ENCODE results near the gene ADH5. TPM values are rescaled to one million over a fixed set of nuclear protein-coding genes. Genes with fewer than 3 reads are reported as not detected.

The ADH5 gene
- 54.5 and 66.5 TPM in 2 replicates for total RNA-seq (2013; cell fraction: nucleolus; rRNA removed)
- total RNA-seq (2014; rRNA removed) (48.5 and 68.2 TPM in 2 replicates), total RNA-seq (2014; rRNA removed; fragmentation: Illumina TruSeq; extraction: Trizol) (75.7 and 77.5 TPM in 2 replicates), total RNA-seq (2021) (94.4 and 101 TPM in 2 replicates), polyA plus RNA-seq (2011; rRNA removed) (159 and 222 TPM in 2 replicates), polyA plus RNA-seq (2014; fragmentation: Illumina TruSeq; extraction: Trizol) (80.6 and 100 TPM in 2 replicates), polyA plus RNA-seq (2014; fragmentation: Nextera tagmentation; extraction: Ambion mirVana) (100 to 1,000 TPM in 1 of 2 experiments, 10 to 100 TPM in 1; 96.3 to 134 TPM), polyA plus RNA-seq (2014; rRNA removed) (75.7 and 78.1 TPM in 2 replicates), polyA plus RNA-seq (2016; fragmentation: Nextera tagmentation; extraction: Ambion mirVana) (100 to 1,000 TPM; 136 to 138 TPM), polyA minus RNA-seq (2011; rRNA and poly(A)+ RNA removed) (81.9 and 87.8 TPM in 2 replicates), Bru-seq, nascent RNA (percentile 91 among the genes with signal in this experiment), BruChase-seq, experiment 1, labeled RNA remaining after a 6-hour chase (percentile 87 among the genes with signal in this experiment), BruChase-seq, experiment 2, labeled RNA remaining after a 2-hour chase (percentile 83 among the genes with signal in this experiment)
- polyA plus RNA-seq (2011; ENCODE audit: low read depth), result 61.6 TPM
- polyA plus RNA-seq (2011; cell fraction: cytosol; rRNA removed), result 66.4 and 79.4 TPM in 2 replicates
- polyA plus RNA-seq (2011; cell fraction: nucleus; rRNA removed), result 57.6 and 76.8 TPM in 2 replicates
- 70.7 and 71.6 TPM in 2 replicates for polyA plus RNA-seq (2012)
- 16.4 and 31.2 TPM in 2 replicates for polyA minus RNA-seq (2011; cell fraction: cytosol; rRNA and poly(A)+ RNA removed)
- 26.2 and 37.0 TPM in 2 replicates for polyA minus RNA-seq (2011; cell fraction: nucleus; rRNA and poly(A)+ RNA removed)
- long read RNA-seq, experiment 1, transcript ADH5-201 (9 exons, 2,615 nt), result major isoform, 86 of 96 reads
- long read RNA-seq, experiment 1, partial matches to known transcripts, result 8 of 96 reads
- long read RNA-seq, experiment 1, other reads (novel, unspliced or antisense), result 2 of 96 reads
- long read RNA-seq, experiment 2, transcript ADH5-201 (9 exons, 2,615 nt), result major isoform, 616 of 669 reads
- long read RNA-seq, experiment 2, partial matches to known transcripts, result 32 of 669 reads
- long read RNA-seq, experiment 2, other reads (novel, unspliced or antisense), result 18 of 669 reads

DNA sequence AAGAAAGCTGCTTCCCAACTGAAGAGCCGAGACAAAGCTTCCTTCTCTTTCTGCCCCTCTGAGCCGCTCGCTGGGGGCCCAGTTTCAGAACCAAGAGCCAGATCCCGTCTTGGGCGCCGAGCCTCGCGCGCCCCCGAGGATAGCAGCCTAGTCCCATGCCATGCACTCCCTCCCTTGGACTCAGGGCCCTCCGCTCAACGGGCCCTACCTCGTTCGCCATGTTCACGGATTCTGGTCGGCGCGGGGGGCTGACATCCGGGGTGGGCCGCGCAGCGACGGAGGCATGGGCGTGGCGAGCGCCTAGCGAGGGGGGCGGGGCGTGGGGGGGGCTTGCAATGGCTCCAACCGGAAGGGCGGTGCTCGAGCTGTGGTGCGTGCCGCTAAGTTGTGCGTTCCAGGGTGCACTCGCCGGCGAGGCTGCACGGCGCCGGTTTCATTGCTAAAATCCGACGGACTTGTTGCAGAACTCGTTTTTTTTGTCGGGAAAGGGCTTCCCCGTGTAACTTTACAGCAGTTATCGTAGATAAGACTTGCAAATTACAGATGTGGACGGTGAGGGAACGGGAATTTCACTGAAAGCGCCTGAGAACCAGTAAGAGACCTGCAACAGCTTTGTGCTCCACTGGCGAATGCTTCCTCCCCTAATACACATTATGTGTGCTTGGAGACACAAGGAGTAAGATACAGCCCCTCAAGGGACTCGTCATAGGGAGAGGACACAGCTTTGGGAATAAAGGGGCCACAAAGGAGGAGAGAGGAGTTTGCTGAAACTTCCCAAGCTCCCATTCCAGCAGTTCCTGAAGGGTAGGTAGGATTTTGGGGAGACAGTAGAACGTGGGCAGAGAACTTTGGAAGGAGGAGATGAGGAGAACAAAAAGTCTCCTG is at the start of gene ADH5:
TSS of gene ADH5 (minus strand) at position 308 of the 885 bp plus-strand sequence. CDS start at position 220, 88 bp downstream.
- WGBS (ENCODE audit: insufficient coverage, insufficient replicate concordance, low lambda C conversion rate, missing lambda C conversion rate), result under 1% methylated on average over 51 of the region's 53 CpGs
- peaks cover 23% of the 10 kb centered on the region for H3K79me2 ChIP-seq (ENCODE audit: control insufficient read depth, insufficient read depth, low read length)
- in situ Hi-C loops (cut with MboI), result loop anchor here (25.0 kb wide), 1 partner anchor 849 kb away; the partner anchor contains the start of gene DNAJB14
- H3K4me1 ChIP-seq (ENCODE audit: control insufficient read depth, insufficient read depth, low read length), result no peaks in the 10 kb centered on the region
- H3K4me3 ChIP-seq, result peak within 1 kb of the TSS; percentile 90
- no peaks in the 10 kb centered on the region for H3K27me3 ChIP-seq (replicated peaks in 1 of 2; ENCODE audit: control insufficient read depth in 2 of 2, insufficient read depth in 2 of 2, low read length in 1 of 2)
- CTCF ChIA-PET, result interaction anchor here (0.6 to 4.5 kb wide), 7 partner anchors 29 to 316 kb away, joined by 3 to 36 read pairs (median 4); partner anchors contain the start of gene METAP1
- H4K20me1 ChIP-seq (ENCODE audit: control insufficient read depth, insufficient read depth), result no peaks in the 10 kb centered on the region
- POLR2A ChIA-PET, result interaction anchor here (0.5 to 2.2 kb wide), 10 partner anchors 9 to 828 kb away, joined by 3 to 11 read pairs (median 3); partner anchors contain the start of genes EIF4E, METAP1 and RAP1GDS1
- peak within 1 kb of the TSS; percentile 96 for H2AFZ ChIP-seq (ENCODE audit: control insufficient read depth, low read depth, low read length)
- H3K36me3 ChIP-seq (ENCODE audit: control insufficient read depth in 2 of 2, insufficient read depth in 2 of 2, low read length in 1 of 2), result peaks cover 3 to 5% of the 10 kb centered on the region in 2 experiments; a peak in 1 of 4 replicates
- BruUV-seq (replicated peaks), result TSS peak; percentile 96
- intact Hi-C loops (cut with micrococcal nuclease; ENCODE audit: unreplicated experiment), result loop anchor here (1.0 kb wide), 1 partner anchor 316 kb away; no protein-coding TSS in a partner anchor
- peak within 1 kb of the TSS; percentile 89 for H3K4me2 ChIP-seq (ENCODE audit: control insufficient read depth, insufficient read depth)
- H3K9me3 ChIP-seq (replicated peaks; ENCODE audit: control insufficient read depth, insufficient read depth, low read length), result no peaks in the 10 kb centered on the region; the same call in 2 of the 3 replicates
- SMC1A ChIA-PET (ENCODE audit: uncharacterized antibody, unreplicated experiment), result interaction anchor here (0.7 to 2.0 kb wide), 7 partner anchors 14 to 315 kb away, joined by 3 to 10 read pairs (median 5); partner anchors contain the start of gene METAP1
- FAIRE-seq, result no peak
- RAD21 ChIA-PET (ENCODE audit: unreplicated experiment), result interaction anchor here (0.6 to 2.3 kb wide), 8 partner anchors 12 to 828 kb away, joined by 3 to 22 read pairs (median 4); partner anchors contain the start of genes METAP1 and RAP1GDS1
- ATAC-seq, result peak; percentile 95
- peak; percentile 51 for DNase-seq (ENCODE audit: low read depth, low spot score)
- H3K9ac ChIP-seq (ENCODE audit: control insufficient read depth, insufficient read depth, low read length), result peak within 1 kb of the TSS; percentile 86
- H3K27ac ChIP-seq (ENCODE audit: control insufficient read depth, insufficient read depth), result peak within 1 kb of the TSS; percentile 76
- TF ChIP-seq IRF4 (IDR thresholded peaks at IDR 0.05; ENCODE audit: low read depth, low read length) (no peak), POLR2AphosphoS5 (IDR thresholded peaks at IDR 0.05; ENCODE audit: low read length) (peak; percentile 93), MYB (IDR thresholded peaks at IDR 0.05; ENCODE audit: borderline replicate concordance, low read depth, low read length) (no peak), ESRRA (IDR thresholded peaks at IDR 0.05; ENCODE audit: low read length) (no peak), BACH1 (IDR thresholded peaks at IDR 0.05; ENCODE audit: borderline replicate concordance) (no peak; the same call in 1 of the 2 replicates), NFYB (IDR thresholded peaks at IDR 0.05; ENCODE audit: insufficient read depth, low read depth, low read length) (no peak)
- TF ChIP-seq, protein P1, sequence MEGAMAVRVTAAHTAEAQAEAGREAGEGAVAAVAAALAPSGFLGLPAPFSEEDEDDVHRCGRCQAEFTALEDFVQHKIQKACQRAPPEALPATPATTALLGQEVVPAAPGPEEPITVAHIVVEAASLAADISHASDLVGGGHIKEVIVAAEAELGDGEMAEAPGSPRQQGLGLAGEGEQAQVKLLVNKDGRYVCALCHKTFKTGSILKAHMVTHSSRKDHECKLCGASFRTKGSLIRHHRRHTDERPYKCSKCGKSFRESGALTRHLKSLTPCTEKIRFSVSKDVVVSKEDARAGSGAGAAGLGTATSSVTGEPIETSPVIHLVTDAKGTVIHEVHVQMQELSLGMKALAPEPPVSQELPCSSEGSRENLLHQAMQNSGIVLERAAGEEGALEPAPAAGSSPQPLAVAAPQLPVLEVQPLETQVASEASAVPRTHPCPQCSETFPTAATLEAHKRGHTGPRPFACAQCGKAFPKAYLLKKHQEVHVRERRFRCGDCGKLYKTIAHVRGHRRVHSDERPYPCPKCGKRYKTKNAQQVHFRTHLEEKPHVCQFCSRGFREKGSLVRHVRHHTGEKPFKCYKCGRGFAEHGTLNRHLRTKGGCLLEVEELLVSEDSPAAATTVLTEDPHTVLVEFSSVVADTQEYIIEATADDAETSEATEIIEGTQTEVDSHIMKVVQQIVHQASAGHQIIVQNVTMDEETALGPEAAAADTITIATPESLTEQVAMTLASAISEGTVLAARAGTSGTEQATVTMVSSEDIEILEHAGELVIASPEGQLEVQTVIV (IDR thresholded peaks at IDR 0.05; ENCODE audit: borderline replicate concordance, partially characterized antibody), result no peak
- TF ChIP-seq, protein P2, sequence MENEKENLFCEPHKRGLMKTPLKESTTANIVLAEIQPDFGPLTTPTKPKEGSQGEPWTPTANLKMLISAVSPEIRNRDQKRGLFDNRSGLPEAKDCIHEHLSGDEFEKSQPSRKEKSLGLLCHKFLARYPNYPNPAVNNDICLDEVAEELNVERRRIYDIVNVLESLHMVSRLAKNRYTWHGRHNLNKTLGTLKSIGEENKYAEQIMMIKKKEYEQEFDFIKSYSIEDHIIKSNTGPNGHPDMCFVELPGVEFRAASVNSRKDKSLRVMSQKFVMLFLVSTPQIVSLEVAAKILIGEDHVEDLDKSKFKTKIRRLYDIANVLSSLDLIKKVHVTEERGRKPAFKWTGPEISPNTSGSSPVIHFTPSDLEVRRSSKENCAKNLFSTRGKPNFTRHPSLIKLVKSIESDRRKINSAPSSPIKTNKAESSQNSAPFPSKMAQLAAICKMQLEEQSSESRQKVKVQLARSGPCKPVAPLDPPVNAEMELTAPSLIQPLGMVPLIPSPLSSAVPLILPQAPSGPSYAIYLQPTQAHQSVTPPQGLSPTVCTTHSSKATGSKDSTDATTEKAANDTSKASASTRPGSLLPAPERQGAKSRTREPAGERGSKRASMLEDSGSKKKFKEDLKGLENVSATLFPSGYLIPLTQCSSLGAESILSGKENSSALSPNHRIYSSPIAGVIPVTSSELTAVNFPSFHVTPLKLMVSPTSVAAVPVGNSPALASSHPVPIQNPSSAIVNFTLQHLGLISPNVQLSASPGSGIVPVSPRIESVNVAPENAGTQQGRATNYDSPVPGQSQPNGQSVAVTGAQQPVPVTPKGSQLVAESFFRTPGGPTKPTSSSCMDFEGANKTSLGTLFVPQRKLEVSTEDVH (IDR thresholded peaks at IDR 0.05; ENCODE audit: low read depth, partially characterized antibody), result no peak
- TF ChIP-seq, protein P3, sequence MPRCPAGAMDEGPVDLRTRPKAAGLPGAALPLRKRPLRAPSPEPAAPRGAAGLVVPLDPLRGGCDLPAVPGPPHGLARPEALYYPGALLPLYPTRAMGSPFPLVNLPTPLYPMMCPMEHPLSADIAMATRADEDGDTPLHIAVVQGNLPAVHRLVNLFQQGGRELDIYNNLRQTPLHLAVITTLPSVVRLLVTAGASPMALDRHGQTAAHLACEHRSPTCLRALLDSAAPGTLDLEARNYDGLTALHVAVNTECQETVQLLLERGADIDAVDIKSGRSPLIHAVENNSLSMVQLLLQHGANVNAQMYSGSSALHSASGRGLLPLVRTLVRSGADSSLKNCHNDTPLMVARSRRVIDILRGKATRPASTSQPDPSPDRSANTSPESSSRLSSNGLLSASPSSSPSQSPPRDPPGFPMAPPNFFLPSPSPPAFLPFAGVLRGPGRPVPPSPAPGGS (IDR thresholded peaks at IDR 0.05; ENCODE audit: borderline replicate concordance, insufficient read depth, low read depth, low read length, poor library complexity, severe bottlenecking), result no peak

All from GM12878 (cell line).